HG02678 (cell line): ENCODE measurements around the gene USP6NL.
"Not testable (repeated sequence)": the region's sequence is repeated elsewhere in the genome, so short reads cannot be mapped to it uniquely, and the experiment has no call there.

Source experiments
- ATAC-seq: cut with Tn5 transposase; IDR thresholded peaks from one replicate; pipeline ENCODE4 v1.9.1; 2021; ENCODE audit warnings: mild to moderate bottlenecking, moderate library complexity; ENCODE audit not compliant: unreplicated experiment

The USP6NL gene

DNA sequence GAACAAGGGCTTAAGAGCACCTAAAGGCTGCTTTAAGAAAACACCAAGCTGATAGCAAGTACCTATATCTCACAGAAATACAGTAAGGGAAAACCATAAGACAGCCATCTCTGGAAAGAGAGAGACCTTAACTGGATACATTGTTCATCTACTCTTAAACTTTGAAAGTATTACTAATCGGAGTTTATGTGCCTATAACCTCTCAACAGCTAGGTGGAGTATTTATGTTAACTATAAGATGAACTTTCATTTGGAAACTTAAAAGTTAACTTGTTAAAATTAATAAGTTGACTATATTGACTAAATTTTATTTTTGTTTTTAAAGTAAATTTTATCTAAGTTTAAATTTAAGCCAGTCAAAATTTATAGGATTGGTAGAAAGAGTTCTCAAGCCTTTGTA is 90.6 kb downstream of the USP6NL start:
- no peak for ATAC-seq

DNA sequence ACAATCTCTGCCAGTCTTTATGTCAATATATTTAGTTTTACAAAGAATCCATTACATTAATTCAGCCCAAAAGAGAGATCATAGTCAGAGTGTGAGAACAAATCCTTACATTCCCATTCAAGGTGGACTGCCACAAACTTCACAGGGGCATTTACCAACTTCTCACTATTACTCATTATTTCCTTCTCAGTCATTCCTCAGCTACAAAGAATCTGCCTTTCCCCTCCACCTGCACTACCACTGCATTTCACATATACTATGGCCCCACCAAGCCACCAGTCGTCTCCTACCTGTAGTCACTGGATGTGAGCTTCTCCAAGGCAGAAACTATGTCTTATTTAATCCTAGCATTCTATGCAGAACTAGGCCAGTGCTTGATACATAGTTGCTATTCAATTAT is 94.3 kb downstream of the USP6NL start:
- ATAC-seq = peak; percentile 65

DNA sequence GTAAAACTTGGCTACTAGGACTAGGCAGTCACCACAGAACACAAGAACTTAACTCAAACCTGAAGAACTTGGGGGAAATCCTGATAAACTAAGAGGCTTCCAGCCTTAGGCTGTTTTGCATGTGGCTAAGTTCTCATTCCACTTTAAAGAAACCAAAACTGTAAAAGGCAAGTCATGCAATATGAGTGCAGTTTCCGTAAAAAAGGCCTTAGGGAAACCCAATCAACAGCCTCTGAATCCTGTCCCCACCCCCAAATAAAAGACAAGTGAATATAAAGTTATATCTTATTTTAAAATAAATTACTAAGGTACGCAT is 95.1 kb downstream of the USP6NL start:
- ATAC-seq = peak; percentile 60

- ATAC-seq = peak; percentile 49
Measured at GRCh38 chr10:11515596-11516430, 95.6 kb downstream of the USP6NL start.

DNA sequence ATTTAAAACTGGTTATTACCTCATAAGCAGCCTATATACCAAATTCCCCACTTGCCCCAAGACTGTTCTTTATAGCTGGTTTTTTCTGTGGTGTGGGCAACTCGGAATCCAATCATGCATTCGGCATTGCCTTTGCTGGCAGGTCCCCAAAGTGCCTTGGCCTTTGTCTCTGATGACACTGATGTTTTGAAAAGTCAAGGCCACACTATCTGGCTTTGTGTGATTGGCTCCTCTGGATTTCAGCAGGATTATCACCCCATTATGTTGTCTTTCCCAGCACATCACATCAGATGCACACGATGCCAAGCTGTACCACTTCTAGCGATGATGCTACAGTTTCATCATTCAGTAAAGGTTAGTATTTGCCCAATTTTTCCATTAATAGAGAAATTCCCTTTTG is 97.7 kb downstream of the USP6NL start:
- no peak for ATAC-seq

- no peak for ATAC-seq
Measured at GRCh38 chr10:11512596-11512995, 98.9 kb downstream of the USP6NL start.

DNA sequence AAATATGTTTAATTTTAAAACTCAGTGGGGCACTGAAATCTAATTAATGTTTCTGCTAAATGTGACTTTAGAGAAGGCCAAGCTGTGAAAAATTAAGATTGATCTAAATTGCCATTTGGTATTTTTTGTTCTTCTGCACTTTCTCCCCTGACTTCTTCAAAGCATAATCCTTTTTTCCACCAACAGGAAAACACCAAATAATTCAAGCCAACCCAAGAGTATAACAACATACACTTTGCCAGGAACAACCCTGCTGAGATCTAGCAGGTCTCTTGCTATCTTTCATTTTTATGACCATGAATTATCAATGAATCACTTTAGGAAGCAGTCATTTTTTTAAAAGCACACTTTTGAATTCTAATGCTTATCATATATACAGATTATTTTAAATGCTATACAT is 100.1 kb downstream of the USP6NL start:
- no peak for ATAC-seq

- no peak for ATAC-seq
Measured at GRCh38 chr10:11510736-11511135, 100.7 kb downstream of the USP6NL start.

GRCh38 chr10:11510281-11510680 is 101.2 kb downstream of the USP6NL start:
- ATAC-seq = no peak

GRCh38 chr10:11509036-11509435 is 102.4 kb downstream of the USP6NL start:
- no peak for ATAC-seq

- no peak for ATAC-seq
Measured at GRCh38 chr10:11506247-11506789, 105.1 kb downstream of the USP6NL start.

DNA sequence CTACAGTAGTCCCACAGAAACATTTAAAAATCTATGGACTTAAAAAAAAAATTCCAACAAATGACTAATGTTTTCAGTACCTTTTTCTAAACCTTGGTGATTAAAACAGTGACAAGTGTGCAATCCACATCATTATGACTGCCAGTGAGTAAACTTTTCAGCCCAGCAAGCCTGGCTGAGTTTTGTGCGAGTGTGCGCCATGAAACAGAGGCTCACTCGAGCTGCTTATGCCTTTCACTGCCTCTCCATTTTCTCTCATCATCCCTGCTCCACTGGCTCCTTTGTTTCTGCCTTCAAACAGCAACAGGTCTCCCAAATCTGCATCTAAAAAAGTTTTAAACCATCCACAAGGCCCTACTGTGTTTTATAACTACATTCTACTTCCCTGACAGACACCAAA is 105.8 kb downstream of the USP6NL start:
- no peak for ATAC-seq

DNA sequence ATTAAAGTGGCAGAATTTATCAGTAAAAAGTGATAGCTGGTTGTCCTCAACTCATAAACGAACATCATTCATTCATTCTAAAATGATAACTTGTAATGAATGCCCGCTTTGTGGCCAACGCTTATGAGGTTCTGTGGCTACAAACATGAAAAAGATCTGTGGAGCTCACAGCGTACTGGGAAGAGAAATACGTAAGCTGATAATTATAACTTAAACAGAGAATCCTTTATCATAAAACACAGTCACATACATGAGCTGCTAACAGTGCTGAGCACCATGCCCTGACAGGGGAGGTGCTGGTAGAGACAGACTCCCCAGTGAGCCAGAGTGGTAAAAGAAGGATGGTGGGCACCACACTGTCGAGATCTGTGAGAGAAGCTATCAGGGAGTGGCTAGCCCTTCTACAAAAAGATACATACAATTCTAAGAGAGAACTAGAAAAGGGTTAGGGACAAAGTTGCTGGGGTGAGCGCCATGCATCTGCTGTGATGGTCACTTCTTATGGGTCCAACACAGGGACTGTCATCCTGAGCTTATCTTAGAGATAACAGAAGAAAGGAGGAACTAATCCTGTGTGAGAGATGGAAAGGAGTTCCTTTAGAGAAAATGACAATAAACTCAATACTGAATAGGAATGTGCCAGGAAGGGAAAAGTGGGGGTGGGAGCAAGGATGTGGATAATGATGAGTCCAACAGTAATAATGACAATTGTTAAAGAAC is 106.7 kb downstream of the USP6NL start:
- ATAC-seq = no peak

DNA sequence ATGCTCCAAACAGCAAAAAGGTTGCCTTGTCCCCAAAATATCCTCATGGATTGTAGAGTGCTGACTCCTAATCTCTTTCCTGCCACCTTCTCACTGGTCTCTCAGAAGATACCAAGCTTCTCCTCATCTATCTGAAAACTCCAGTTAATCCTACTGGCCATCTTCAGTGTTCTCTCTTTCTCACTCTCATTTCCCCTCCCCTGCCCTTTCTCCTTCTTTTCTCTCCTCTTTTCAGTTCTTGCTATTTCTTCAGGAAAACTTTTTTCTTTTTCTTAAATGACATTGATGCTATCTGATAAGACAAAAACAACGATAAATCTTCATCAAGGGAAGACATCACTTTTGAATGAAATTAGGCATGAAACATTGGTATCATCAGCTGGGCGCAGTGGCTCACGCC is 109.8 kb downstream of the USP6NL start:
- ATAC-seq = no peak

DNA sequence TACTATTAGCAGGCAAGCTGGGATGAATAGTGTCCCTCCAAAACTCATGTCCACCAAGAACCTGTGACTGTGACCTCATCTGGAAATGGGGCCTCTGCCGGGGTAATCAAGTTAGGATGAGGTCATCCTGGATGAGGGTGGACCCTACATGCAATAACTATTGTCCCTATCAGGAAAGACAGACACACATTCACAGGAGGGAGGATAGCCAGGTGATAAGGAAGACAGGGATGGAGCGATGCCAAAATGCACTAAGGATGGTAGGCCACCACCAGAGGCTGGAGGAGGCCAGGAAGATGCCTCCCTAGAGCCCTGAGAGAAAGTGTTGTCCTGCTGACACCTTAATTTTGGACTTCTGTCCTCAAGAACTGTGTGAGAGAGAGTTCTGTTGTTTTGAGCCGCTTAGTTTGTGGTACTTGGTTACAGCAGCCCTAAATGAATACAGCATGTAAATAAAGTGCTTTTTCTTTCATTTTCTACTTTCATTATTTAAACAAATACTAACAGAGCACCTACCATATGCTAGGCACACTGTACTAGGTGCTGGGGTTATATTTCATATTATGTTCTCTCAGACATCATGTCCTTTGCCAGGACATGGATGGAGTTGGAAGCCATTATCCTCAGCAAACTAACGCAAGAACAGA is 111.9 kb downstream of the USP6NL start:
- ATAC-seq = no peak

GRCh38 chr10:11498399-11498798 is 113.1 kb downstream of the USP6NL start:
- ATAC-seq = no peak

DNA sequence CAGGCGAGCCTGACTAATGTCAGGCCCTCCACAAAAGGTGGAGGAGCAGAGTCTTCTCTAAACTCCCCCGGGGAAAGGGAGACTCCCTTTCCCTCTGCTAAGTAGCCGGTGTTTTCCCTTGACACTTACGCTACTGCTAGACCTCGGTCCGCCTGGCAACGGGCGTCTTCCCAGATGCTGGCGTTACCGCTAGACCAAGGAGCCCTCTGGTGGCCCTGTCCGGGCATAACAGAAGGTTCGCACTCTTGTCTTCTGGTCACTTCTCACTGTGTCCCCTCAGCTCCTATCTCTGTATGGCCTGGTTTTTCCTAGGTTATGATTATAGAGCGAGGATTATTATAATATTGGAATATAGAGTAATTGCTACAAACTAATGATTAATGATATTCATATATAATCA is 116.5 kb downstream of the USP6NL start:
- not testable (repeated sequence) for ATAC-seq

DNA sequence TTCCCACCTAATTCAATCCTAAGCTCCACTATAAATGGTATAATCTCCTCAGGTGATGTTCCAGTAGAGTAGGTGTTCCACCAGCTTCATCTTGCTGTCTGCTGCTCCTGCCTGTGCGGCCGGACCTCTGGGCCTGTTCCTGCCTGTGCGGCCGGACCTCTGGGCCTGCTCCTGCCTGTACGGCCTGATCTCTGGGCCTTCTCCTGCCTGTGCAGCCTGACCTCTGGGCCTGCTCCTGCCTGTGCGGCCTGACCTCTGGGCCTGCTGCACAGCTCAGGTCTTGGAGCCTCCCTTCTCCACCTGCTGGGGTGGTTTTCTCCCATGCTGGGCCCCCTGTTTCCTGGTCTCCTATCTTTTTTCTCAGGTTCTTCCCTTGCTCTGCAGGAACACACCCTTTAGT is 117.8 kb downstream of the USP6NL start:
- ATAC-seq = no peak

DNA sequence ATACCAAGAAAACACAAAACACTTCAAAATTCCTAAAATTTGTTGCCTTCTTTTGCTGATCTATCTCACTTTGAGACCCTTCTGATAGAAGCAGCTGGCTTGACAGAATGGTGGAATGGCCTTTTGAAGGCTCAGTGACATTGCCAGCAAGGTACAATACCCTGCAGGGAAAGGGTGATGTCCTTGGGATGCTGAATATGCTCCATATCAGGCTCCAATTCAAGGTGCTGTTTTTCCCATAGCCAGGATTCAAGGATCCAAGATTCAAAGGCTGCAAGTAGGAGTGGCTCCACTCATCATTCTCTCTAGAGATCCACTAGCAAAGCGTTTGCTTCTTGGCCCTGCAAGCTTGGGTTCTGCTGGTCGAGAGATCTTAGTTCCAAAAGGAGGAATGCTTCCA is 120.4 kb downstream of the USP6NL start:
- ATAC-seq = no peak

DNA sequence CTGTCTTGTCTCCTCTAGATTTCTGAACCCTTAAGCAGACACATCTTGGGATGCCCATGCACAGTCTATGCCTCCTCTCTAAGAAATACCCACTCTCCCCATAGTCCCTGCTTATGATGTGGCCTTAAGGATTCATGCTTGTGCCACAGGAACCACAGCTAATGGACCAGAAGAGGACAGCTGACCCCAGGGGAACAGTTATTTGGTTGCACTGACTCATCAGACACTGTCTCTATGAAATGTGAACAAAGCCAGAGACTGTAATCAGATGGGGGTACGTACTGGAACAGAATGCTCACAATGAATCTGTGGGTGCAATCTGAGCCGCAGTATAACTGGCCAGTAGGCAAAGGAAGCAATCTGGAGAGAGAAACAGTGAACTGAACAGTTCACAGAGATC is 121.9 kb downstream of the USP6NL start:
- no peak for ATAC-seq

DNA sequence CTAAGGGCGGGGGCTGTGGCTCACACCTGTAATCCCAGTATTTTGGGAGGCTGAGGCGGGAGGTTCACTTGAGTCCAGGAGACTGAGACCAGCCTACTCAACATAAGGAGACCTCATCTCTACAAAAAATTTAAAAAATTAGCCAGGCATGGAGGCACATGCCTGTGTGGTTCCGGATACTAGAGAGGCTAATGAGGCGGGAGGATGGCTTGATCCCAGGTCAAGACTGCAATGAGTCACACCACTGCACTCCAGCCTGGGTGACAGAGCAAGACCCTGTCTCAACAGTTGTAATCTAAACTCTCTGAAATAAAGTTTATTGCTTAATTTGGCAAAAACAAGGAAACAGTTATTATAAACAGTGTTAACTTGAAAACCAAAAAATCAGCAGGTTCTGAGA is 123.3 kb downstream of the USP6NL start:
- no peak for ATAC-seq
